T-helper 1 cell (primary cell): ENCODE data around the gene RILPL2.
"Not testable (repeated sequence)": the region's sequence is repeated elsewhere in the genome, so short reads cannot be mapped to it uniquely, and the experiment has no call there.

ENCODE experiments used
- DNase-seq, 5 donors: peaks; one replicate each; pipeline ENCODE4 v3.0.0-alpha.2; 2012 to 2020

Gene RILPL2

DNA sequence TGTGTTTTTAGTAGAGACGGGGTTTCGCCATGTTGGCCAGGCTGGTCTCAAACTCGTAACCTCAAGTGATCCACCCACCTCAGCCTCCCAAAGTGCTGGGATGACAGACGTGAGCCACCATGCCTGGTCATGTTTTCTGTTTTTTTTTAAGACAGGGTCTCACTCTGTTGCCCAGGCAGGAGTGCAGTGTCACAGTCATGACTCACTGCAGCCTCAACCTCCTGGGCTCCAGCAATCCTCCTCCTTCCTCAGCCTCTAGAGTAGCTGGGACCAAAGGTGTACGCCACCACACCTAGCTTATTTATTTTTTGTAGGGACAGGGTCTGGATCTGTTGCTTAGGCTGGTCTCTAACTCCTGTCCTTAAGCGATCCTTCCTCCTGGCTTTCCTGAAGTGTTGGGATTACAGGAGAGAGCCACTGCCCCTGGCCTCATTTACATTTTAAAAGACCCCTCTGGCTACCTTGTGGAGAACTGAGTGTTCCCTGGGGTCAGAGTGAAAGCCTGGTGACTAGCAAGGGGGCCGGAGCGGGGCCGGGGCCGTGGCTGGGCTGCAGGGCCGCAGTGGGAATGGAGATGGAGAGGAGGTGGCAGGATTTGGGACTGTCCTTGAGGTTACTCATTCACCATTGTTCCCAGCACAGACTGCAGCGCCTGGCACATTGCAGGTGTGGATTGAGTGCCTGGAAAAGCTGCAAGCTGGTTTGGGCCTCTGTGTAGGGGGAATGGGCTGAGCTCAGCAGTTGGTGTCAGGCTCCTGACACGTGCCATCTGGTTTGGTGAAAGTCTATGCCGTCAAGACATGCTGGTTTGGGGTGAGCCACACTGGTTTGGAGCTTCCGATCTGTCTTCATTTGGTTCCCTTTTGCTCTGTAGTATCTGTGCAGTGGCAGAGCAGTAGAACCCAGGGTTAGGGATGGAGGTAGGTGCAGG is 34.5 kb downstream of the RILPL2 start:
- DNase-seq: no peak

DNA sequence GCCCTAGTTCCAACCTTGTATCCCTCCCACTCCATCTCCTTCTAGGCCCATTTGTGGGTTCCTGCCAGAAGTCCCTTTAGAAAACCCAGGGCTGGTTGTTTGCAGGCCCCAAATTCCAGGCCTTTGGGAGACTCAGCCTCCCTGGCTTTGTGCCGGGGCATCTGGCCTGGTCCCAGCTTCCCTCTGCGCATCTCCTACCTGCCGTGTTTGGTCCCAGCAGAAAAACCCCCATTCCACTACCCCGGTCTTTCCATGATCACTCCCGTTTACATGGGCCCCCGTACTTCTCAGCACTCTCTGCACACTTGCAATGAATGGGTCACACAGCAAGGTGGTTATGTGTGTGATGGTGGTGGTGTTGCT is 37.2 kb downstream of the RILPL2 start:
- no peak for DNase-seq

DNA sequence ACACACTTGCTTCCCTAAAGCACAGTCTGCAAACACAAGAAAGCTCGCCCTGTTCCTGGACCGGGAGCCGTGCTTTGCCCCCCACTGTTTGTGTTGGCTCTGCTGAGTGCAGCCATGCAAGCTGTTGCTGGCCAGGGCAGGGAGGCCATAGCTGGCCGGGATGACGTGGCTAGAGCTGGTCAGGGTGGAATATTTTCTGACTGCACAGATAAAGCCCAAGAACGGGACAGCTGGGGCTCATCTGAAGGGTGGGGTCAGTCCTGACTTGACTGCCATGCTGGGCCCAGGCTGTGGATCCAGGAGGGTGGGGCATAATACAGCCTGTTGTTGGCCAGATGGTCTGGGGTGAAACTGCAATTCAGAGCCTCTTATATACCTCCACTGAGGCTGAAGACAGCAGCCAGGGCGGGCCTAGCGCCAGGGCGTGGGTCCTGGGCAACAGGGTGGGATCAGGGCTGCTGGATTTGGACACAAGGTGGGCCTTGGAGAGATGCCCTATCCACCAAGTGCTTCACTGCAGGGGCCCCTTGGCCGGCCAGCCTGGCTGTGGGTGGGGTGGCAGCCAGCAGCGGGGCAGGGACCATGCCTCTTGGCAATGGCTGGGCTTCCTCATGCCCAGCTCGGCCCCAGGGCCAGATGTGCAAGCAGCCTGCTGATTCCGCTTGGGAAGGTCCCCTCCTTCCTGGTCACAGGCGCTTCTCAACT is 37.8 kb downstream of the RILPL2 start:
- DNase-seq: no peak

DNA sequence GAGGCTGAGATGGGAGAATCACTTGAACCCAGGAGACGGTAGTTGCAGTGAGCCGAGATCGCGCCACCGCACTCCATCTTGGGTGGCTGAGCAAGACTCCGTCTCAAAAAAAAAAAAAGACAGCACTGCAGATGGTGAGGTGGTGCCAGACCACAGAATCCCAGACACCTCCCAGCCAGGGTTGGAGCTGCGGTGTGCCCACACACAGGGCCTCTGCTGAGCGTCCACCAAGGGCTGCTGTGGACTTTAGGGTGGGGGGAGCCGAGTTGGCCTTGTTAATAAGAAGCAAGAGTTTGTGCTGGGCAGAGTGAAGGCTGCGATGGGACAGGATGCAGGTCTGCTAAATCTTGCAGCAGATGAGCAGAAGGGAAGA is 38.3 kb downstream of the RILPL2 start:
- DNase-seq: no peak

DNA sequence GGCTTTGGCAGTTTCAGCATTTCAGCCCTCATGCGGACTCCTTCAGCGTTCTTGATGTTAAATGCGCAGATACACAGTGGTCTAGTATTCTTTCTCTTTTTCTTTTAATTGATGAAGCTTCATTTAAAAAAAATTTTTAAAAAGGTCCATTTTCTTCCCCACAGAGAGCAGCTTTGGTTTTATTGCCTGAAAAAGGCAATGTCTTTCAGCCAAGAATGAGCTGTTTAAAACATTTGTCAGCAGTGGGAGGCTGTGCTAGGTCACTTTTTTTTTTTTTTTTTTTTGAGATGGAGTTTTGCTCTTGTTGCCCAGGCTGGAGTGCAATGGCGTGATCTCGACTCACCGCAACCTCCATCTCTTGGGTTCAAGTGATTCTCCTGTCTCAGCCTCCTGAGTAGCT is 39.1 kb downstream of the RILPL2 start:
- DNase-seq: no peak

DNA sequence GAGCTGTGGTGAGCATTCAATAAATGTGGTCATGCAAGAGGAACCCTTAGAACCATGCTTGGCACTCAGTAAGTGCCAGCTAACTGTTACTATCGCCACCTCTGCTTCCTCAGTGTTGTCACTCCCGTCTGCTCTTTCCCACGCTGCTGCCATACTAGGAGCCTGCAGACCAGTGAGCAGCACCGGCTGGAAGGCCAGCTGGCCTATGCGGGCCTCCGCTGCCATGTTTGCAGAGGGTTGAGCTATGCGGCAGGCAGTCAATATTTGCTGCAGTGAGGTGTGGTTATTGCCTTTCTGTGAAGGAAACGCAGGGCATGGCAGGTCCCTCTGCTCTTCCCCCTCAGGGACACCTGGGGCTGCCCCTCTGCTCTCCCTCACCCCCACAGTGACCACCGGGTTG is 39.5 kb downstream of the RILPL2 start:
- no peak for DNase-seq

DNA sequence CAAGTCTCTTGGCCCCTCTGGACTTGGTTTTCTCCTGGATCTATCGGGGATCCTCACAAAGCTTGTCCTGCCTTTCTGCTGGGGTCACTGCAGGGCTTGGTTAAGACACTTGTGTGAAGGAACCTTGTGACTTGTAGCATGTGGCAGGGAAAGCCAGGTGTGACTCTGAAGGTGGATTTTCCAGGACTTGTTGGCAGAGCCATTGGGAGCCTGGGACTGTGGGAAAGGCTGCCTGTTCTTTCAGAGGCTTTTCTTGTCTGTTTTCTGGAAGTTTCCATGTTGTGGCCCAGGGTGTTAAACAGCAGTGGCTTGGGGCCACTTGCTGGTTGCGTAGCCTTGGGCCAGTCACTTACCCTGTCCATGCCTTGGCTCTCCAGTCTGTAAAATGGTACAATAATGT is 39.9 kb downstream of the RILPL2 start:
- no peak for DNase-seq

DNA sequence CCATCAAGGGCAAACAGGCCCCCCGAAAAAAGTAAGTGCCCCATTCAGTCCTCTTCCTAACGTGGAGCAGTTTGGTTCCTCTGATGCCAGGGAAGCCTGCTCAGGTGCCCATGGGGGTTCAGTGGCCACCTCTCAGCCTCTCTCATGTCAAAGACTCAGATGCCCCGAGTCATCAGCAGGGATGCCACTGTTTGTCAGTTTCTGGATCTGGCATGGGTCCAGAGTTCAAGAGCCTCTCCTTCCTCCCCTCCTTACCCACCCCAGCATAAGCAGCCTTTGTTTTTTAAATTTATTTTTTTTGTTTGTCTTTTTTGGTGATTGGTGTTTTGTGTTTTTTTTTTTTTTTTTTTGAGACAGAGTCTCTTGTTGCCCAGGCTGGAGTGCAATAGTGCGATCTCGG is 41.2 kb downstream of the RILPL2 start:
- DNase-seq: no peak

DNA sequence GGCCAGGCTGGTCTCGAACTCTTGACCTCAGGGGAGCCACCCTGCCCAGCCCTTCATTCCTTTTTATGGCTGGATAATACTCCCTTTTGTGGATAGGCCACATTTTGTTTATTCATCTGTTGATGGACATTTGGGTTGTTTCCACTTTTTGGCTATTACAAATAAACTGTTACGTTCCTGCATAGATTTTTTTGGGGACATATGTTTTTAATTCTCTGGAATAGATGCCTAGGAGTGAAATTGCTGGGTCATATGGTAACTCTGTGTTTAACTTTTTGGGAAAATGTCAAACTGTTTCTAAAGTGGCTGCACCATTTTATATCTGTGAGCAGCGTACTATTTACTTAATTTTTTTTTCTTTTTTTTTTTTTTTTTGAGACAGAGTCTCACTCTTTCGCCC is 42.7 kb downstream of the RILPL2 start:
- DNase-seq: no peak

DNA sequence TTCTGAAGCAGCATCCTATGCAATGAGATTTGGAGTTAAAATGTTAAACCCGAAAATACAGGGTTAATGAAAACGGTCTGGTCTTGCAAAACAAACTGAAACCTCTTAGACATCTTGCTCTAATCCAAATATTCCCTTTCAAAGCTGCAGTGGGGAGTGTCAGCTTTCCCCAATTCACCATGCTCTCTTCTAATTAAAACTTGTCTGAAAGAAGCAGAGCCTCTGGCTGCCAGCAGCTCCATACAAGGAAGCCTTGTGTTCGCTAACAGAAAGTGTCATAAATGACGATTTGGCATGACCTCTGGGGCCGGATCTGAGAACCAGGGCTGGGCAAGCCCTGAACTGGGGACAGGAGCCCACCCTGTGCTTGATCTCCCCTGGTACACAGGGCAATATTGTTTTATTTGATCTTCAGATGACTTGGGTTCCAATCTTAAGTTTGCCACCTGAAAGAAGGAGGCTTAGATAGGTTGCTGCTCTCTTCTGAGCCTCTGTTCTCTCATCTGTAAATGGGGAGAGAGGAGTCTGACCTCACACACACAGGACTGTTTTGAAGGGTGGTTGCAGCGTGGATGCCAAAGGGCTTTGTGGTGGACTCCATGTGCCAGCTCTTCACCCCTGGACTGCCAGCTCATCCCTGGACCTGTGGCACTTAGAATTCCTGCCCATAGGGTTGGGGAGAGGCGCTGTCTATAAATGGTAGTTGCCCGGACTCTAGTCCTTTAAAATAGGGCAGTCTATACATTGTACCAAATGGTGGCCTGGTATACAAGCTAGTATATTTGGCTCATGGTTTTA is 44.7 kb downstream of the RILPL2 start:
- DNase-seq: no peak

DNA sequence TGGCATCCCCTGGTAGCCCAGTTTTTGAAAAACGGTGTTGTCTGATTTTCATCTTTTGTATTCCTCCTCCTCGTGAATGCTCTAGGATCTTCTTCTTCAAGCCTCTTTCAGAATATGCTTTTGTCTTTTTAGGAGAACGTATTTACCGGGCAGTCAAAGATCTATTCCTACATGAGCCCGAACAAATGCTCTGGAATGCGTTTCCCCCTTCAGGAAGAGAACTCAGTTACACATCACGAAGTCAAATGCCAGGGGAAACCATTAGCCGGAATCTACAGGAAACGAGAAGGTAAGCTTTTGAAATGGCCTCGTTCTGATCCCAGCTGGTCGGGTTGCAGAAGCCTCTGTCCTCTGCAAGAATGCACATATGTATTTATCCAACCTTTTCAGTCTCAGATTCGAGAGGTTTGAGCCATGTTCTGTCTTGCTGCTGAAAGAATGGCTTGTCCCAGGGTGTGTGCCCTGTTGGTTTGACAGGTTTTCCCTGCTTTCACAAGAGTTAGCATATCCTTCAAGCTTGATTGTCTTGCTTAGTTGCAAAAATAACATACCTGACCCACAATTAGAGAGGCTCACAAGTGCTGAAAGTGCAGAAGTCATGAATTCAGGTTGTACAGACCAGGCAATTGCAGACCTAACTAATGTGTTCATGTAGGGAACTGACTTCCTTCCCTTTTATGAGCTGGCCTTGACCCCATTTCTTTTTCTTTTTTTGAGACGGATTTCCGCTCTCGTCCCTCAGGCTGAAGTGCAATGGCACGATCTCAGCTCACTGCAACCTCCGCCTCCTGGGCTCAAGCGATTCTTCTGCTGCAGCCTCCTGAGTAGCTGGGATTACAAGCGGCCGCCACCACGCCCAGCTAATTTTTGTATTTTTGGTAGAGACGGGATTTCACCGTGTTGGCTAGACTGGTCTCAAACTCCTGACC is 45.7 kb downstream of the RILPL2 start:
- DNase-seq: no peak

DNA sequence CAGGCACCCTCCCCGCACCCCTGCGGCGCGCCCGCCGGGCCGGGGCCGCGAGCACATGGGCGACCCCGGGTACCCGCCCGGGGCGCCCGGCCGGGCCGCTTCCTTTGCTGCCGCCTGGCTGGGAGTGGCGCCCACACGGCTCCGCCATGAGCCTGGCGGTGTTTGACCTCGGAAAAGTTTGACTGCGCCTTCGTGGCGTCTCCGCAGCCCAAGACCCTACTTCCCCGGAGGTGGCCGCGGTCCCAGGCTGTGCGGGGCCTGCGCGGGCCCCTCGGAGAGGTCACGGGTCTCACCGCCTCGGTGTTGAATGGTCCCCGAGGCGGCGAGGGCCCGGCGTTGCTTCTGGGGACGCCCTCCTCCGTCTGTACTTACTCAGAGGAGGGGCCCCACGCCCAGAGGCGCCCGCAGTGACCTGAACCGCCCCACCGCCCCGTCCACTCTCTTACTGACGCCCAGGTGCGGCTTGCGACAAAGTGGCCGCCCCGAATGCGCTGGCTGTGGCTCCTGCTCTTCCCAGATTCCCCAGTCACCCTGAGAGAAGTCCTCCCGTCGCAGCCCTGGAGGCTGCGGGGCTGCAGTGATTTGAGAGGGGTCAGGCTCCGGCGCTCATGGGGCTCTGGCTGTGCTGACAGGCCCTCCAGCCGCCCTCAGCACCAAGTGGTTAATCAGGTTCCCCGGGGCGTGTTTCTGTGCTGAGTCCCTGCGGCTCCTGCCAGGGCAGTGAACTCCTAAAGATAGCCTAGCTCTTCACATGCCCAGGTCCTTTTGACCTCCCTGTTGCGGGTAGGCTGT is 46.7 kb downstream of the RILPL2 start:
- DNase-seq: peak in 3 of 5 donors; percentile 8 to 31 (median 13)

DNA sequence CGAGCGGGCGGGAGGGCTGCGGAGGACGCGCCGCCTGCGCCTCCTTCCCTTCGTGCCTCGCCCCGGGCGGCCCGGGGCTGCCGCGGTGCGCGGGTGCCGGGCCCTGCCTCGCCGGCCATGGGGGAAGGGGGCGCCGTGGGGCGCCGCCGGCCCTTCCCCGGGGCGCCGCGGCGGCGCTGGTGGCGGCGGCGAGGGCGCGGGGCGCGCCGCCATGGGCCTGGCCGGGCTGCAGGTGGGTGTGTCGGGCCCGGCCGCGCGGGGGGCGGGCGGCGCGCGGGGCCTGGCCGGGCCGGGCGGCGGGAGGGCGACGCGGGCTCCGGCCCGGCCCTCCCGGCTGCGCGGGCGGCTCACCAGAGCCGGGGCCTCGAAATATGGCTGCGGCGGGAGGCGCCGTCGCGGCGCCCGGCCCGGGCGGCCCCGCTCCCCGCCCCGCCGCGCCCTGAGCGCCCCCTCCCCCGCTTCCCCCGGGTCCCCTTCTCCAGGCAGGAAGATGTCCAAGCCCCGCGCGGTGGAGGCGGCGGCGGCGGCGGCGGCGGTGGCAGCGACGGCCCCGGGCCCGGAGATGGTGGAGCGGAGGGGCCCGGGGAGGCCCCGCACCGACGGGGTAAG is 47.4 kb downstream of the RILPL2 start:
- no peak for DNase-seq

DNA sequence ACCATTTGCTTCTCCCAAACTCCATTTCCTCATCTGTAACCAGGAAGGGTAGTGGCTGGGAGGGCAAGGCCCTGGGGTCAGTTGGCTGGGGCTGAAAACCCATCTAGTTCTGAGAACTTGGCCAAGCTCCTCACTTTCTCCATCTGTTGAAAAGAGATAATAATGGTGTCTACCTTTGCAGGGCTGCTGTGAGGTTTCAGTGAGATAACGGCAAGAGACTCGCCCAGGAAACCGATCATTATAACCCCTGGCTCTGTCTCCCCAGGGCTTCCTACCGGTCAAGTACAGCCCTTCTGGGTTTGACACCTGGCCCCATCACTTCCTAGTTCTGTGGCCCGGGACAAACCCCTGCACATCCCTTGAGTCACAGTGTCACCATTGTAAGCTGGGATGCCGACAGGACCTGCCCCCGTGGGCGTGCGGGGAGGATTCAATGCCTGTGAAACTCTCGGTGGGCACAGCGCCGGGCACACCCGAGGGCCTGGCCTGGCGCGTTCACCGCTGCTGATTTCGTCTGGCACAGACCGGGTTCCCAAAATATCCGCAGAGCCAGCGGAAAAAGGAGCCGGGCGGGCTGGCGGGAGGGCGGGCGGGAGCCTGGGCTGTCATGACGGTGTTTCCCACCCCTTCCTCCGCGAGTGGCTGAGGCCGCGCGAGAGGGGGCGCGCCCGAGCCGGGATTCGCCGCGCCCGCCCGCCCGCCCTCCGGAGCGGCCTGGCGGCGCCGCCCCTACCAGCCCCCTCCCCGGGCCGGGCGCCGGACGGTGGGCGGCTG is 48.1 kb downstream of the RILPL2 start:
- DNase-seq: peak; percentile 56 to 79 (median 67)

DNA sequence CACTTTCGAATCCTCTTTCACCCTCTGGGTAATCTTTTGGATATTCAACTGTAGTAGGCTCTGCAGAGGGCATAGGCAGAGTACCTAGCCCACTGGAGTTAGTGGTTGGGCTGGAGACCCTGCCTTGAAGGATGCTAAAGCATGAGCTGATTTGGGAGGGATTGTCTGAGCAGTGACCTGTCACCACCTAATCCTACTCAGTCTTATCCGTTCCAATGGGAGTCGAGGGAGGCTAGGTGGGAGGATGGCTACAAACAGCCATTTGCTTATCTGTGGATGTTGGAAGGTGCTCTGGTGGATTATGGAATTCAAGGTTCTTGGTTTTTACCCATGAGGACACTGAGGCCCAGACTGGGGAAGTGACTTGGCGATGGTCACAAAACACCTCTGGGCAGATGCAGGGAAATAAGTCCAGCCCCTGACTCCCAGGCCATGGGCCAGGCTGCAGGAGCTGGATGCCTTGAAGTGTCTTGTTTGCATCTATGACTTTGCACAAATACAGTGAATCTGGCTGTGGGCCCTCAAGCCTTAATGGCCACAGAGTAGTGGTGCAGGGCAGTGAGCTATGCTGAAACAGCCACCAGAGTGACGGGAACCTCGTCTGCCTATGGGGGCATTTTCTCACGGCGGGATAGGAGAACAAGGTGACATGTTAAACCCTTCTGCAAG is 48.8 kb downstream of the RILPL2 start:
- DNase-seq: peak in 1 of 5 donors; percentile 7

DNA sequence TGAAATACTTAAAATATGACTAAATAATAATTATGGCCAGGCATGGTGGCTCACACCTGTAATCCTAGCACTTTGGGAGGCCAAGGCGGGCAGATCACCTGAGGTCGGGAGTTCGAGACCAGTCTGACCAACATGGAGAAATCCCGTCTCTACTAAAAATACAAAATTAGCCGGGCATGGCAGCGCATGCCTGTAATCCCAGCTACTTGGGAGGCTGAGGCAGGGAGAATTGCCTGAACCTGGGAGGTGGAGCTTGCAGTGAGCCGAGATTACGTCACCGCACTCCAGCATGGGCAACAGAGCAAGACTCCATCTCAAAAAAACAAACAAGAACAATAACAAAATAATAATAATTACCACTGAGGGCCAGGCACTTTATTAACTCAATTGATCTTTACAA is 50.9 kb downstream of the RILPL2 start:
- not testable (repeated sequence) for DNase-seq

DNA sequence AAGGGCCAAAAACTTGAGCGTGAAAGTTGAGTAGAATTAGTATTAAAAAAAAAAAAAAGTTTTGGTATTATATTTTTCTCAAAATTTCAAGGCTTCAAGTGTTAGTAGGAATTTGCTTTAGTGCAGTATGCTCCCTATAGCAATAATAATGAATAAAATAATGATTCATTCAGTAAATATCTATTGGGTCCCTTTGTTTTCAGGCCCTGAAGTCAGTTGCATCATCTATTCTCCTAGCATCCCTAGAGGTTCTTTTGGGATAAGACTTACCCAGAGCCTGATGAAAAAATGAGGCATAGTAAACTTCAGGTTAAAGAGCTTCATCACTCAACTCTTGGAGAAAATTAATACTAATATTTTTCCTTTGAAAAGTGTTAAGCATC is 51.5 kb downstream of the RILPL2 start:
- no peak for DNase-seq

DNA sequence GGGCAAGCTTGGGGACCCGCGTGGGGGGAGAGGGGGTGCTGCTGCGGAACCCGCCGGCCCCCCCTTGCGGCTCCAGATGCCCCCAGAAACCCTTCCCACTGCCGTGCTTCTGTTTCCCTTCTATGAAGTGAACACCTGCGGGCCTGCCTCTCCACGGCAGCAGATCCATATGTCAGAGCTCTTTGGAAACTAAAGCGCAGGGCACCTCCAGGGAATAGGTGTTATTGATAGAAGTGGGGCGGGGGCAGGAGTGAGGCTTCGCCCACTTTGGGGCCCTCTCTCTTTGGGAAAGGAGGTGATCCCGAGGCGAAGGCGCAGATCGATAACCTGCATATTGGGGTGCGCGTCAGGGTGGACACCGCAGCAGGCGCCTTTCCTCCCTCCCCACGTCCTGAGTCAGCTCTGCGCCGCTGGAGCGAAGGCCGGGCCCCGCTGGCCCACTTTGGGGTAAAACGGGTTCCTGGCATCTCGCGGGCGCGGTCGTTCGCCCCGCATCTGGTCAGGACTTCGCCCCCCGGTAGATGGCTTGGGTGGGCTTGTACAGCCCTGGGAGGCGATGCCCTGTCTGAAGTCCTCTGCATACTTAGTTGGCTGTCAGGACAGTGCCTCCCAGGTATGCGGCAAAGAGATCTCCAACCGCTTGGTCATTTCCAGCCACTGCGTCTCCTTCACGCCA is 52.0 kb downstream of the RILPL2 start:
- DNase-seq: peak in 1 of 5 donors; percentile 24

DNA sequence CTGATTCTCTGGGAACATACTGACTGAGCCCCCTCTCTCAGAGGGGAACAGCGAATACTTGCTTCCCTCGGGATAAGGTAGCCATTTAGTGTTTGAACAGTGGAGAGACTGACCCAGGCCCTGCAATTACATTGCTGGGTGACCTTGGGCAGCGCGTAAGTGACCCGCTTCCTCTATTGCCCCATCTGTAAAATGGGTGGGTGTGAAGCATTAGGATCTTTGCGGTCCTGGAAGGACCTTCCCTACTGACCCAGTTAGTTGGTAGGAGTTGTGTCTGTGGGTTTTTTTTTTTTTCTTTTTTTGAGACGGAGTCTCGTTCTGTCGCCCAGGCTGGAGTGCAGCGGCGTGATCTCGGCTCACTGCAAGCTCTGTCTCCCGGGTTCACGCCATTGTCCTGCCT is 53.8 kb downstream of the RILPL2 start:
- DNase-seq: no peak
